GM21717 (cell line): ENCODE measurements around the gene NKG7.
"Not testable (repeated sequence)": the region's sequence is repeated elsewhere in the genome, so short reads cannot be mapped to it uniquely, and the experiment has no call there.

Experiments
- ATAC-seq: cut with Tn5 transposase; IDR thresholded peaks from one replicate; pipeline ENCODE4 v1.9.1; 2021; ENCODE audit warnings: mild to moderate bottlenecking, moderate library complexity; ENCODE audit not compliant: unreplicated experiment

The NKG7 gene, protein sequence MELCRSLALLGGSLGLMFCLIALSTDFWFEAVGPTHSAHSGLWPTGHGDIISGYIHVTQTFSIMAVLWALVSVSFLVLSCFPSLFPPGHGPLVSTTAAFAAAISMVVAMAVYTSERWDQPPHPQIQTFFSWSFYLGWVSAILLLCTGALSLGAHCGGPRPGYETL

DNA sequence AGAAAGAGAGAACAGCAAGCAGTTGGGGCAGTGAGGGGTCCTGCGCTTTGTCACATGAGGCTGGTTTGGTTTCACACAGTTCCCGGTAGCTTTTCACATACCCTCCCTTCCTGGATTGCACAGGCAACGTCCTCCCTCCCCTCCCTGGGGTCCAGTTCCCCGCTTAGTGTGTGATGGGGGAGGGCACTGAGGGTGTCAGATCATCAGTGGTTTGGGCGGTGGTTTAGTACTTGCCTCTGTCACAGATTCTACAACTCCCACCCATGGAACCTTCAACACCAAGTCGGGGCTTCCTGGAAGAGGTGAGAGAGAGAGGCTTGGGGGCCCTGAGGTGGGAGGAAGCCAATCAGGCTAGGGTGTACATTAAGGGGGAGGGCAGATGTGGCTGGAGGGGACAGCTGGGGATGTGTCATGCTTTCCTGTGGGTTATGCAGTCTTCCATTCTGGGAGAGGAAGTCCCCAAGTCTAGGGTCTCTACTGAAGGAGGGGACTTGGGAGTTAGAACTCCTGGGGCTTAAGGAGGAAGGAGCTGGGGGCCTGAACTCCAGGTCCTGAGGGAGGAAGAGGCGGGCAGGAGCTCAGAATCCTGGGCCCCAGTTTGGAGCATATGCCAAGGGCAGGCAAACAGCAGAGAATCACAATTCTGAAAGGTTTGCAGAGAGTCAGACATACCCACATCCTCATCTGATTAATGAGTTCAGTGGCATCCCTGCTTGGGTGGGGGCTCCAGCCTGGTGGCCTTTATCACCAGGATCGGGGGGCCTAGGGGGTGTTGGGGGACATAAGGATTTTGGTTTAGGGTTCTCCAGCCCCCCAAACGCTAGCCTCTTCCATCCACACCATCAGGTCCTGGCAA lies at the start of gene NKG7:
TSS of gene NKG7 (minus strand) at position 6 of the 856 bp plus-strand sequence. CDS start 119 bp downstream, outside the sequence.
- ATAC-seq = no peak

DNA sequence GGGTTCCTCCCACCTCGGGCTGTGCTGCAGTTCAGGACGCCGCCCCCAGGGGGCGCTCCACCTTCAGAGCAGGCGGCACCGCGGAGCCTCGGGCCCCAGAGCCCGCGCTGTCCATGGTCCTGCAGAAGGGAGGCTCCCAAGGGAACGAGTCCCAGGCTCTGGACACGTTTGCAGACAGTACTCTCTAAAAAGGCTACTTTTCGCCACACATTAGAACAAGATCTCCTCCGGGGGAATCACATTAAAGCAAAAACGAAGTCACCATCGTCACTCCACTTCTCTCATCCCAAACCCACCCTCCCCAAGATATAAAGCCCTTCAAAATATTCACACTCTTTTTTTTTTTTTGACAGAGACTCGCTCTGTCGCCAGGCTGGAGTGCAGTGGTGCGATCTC lies 49.6 kb upstream of the NKG7 start:
- ATAC-seq = no peak

DNA sequence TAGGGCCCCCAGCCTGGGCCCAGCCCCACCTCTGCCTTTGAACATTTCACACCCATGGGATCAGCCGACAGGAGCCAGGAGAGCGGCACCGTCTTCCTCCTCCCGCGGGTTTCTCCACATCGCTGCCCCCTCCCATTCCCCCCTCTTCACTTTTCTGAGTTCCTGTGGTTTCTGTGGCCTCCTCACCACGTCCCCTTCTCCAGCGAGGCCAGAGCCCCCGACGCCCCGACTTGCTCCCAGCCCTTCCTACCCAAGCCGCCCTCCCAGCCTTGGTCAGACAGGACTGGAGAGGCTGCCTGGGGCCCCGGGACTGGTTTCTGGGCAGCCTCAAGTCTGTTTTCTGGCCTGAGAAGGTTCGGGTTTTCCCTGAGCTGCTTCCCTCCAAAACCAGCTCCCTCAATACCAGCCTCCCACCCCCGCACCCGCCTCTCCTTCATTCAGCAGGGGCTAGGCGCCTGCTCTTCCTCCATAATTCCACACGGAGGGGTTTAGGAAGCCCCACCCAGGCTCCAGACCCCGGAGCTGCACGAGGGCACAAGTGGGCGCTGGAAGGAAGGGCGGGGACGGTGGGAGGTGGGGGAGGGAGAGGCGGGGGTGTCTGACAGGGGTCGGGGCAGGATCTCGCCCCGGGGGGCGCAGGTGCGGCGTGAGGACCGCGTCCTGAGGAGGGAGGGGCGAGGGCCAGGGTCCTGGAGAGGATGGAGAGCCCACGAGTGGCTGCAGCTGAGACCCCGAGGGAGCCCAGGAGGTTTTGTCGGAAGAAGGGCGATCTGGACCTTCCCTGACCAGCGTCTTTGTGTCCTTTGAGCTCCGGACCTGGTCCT lies 49.0 kb upstream of the NKG7 start:
- no peak for ATAC-seq

- ATAC-seq = not testable (repeated sequence)
Observed at GRCh38 chr19:51420511-51420910, 48.1 kb upstream of the NKG7 start.

DNA sequence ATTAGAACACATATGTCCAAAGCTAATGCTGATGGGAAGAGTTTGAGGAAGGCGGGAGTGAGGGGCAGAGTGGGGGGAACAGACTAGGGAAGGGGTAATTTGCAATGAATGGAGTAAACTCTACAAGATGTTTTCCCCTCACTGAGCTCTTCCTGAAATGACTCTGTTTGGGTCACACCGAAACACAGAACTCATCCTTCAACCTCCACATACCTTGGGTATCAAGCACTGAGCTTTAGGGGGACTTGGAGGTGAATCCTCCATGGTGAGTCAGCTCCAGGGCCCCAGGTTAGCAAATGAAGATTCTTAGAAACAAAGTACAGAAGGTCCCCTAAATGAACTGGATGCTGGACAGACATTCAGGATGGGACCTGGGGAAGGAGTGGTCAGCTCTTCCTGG lies 46.3 kb upstream of the NKG7 start:
- no peak for ATAC-seq

GRCh38 chr19:51417810-51418157 lies 45.3 kb upstream of the NKG7 start:
- ATAC-seq = peak; percentile 27

DNA sequence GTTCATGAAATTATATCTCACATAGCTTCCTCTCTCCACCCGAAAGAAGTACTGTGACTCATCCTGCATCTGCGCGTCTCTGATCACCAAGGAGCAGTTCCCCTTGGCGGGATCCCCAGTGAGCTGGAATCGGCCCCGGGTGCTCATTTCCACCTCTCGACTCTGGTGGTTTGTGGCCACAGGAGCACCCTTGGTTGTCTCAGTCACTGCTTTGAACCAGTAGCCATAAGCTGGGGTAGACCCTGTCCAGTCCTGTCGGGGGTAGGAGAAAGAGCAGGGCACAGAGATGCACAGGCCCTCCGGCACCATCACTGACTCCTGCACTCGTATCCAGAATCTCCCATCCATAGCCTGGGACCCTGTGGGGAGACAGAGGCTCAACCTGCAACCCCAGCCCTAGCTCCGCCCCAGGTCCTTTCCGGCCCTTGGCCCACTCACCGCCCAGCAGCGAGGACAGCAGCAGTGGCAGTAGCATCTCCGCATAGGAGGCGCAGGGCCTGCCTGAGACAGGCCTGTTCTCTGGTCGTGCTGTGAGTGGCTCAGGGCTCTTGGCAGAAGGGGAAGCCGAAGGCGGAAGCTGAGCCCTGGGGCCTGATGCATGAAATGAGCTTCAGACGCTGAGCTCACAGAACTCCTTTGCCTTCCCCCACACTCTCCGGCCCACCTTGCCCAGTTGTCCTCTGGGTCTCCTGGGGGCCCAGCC lies 44.8 kb upstream of the NKG7 start, which contains the start of gene SIGLEC10:
TSS of gene SIGLEC10 (minus strand) at position 536 of the 703 bp plus-strand sequence. CDS start at position 475, 61 bp downstream.
- peak; percentile 55 for ATAC-seq

DNA sequence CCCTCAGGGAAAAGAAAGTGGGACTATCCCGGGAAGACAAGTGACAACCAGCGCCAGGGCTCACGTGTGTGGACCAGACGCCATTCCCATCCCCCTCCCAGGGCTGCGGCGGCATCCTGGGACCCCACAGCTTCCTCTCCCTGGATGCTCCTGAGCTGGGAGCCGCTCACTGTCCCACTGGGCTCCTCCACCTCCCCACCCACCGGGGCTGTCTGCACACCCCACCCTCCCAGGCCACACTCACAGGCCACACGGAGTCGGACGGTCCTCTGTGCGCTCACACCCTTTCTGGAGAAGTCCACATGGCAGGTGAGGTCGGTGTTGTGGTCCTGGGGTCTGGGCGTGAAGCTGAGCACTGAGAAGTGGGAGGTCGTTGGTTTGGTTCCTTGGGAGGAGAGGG lies 44.0 kb upstream of the NKG7 start:
- ATAC-seq = not testable (repeated sequence)

DNA sequence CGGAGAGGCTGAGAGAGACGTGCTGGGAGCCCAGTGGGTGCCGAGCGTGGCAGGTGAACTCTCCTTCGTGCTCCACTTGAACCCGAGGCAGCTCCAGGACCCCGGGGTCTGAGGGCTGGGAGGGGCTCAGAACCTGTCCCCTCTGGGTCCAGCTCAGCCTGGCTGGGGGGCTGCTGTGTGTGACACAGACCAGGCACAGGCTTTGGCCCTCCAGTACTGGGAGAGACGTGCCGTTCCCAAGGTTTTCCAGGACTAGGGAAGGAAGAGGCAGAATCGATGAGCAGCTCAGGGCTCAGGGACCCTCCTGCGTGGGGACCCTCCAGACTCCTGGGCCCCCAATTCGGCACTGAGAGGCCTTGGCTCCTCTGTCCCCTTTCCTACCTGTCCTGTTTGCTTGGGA lies 42.7 kb upstream of the NKG7 start:
- ATAC-seq = no peak

DNA sequence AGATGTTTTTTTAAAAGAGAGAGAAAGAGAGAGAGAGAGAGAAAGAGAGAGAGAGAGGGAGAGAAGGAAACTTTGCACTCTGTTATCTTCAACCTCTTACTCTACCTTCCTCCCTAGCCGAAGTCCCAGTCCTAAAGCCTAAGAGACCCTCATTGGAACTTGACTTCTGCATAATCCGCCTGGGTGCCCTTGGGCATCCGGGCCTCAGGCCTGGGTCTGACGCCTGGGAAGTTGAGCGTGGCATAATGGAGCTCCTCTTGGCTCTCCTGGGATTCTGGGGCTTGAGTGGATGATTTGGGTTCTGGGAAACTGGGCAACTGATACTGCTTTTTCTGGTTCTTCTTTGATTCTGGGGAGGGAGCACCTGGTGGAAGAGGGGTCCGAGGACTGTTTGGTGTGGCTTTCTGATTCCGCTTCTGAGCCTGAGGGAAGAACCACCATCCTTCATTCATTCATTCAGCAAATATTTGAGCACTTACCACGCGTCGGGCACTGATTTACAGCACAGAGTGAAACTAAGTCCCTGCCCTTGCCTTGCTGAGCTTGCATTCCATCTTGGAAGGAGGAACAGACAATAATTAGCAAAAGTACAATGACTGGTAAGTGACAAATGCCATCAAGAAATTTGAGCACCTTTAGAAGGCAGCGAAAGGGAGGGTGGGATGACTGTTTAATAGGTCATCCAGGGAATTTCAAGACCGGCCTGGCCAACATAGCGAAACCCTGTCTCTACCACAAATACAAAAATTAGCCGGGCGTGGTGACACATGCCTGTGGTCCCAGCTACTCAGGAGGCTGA lies 38.7 kb upstream of the NKG7 start:
- no peak for ATAC-seq

DNA sequence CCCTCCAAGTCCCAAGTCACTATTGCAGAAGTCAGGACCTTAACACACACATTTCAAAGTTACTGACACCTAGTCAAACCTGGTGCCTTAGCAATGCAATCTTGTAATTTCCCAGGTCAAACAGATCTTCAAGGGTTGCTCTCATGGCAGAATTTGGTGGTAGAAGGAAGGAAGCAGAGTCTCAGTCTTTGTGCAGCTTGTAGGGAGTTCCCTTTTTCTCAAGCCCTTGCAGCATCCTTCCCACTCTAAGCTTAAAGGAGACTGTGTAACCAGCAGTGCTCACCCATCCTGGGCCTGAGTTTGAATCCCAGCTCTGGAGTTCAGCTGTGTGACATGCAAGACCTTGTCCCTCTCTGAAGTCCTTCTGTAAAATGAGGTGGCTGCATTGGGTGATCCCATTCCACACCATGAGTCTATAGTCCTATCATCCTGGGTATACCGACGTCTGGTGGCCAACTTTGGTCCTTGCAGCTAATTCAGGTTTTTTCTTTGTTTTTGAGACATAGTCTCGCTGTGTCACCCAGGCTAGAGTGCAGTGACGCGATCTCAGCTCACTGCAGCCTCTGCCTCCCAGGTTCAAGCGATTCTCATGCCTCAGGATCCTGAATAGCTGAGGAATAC lies 35.2 kb upstream of the NKG7 start:
- ATAC-seq = no peak

DNA sequence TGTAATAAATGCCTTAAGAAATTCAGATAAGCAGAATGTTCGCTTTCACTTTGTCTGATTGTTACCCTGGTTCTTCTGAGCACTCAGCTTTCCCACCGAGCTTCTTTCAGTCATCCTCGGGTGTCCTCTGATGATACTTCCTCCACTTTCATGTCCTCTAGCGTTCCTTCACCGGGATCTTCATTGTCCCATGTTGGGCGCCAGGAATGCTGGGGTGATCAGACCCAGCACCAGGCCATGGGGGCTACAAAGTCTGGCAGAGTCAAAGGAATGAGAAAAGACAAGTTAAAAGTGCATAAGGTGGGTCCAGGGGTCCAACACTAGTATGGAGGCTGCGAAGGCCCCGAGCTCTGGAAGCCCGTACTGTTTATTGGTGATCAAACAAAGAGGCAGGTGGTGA lies 29.7 kb upstream of the NKG7 start:
- ATAC-seq = no peak

DNA sequence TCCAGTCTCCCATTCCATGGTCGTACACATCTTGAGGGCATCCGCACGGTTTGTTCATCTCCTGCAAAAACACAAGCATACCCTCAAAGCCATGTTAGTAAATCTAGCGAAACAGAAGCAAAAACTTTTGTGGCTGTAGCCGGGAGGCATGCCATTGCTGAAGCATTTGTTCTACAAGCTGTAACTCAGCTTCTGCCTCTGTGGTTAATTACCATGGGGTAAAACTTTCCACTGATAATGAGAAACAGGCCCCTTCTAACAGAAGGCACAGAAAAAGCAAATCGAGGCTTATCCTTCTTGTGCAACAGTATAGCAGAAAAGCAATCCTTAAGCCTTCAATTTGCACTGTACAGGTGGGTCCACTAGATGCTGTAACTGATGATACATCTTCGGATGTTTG lies 27.5 kb upstream of the NKG7 start:
- not testable (repeated sequence) for ATAC-seq

DNA sequence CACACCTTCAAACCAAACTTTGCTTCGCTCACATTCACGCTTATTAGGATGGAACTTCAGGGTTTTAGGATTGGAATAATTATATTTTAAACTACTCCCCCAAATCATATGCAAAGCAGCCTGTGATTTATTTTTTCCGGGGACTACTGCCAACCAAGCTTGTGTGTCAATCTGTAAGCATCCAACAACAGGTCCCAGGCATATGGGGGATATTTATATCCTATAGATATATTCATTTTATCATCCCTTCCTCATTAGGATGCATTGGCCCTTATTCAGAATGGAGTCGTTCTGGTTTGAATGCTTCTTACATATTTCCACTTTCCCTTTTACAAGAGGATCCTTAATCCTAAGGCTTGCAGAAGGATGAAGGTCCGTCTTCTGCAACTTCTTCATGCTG lies 26.8 kb upstream of the NKG7 start:
- no peak for ATAC-seq

GRCh38 chr19:51398096-51398704 lies 25.7 kb upstream of the NKG7 start:
- no peak for ATAC-seq

GRCh38 chr19:51397453-51397852 lies 25.0 kb upstream of the NKG7 start:
- ATAC-seq = not testable (repeated sequence)

DNA sequence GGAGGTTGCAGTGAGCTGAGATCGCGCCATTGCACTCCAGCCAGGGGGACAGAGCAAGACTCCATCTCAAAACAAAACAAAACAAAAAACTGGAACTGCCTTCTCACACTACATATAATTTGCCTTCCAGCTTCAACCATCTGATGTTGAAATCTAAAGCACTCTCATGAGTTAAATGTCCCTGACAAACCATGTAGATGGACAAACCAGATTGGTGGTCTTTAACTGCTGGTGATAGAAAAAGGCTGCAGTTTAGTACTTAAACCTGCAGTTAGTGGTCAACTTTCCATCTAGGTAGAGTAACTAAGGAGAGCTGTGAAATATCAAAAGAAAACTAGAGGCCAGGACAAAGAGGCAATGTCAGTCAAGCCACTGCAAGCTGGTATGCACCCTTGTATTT lies 23.7 kb upstream of the NKG7 start:
- no peak for ATAC-seq

GRCh38 chr19:51394050-51394836 lies 21.8 kb upstream of the NKG7 start:
- peak; percentile 77 for ATAC-seq
